Mesenteric fat pad (tissue), 1 donor: Measurements from ENCODE around the gene TBXAS1. TPM values are rescaled to one million over a fixed set of nuclear protein-coding genes. Genes with fewer than 3 reads are reported as not detected.

ENCODE experiments used
- DNase-seq: peaks from one replicate; pipeline ENCODE4 v3.0.0-alpha.2; 2020; ENCODE audit warnings: low spot score
- total RNA-seq: library from RNA; stranded (reverse); fragmentation: NEBNext Ultra II Directional; extraction: Animal tissue kit (Norgen Biotek cat#: 25700); gene quantifications from one replicate; pipeline ENCODE4 v1.2.1, GENCODE V29; 2021
- donor health status: DM: yes; HTN: yes; CAD: no.

Gene TBXAS1
- total RNA-seq, 1 donor from 2014 or later: 35.2 TPM

DNA sequence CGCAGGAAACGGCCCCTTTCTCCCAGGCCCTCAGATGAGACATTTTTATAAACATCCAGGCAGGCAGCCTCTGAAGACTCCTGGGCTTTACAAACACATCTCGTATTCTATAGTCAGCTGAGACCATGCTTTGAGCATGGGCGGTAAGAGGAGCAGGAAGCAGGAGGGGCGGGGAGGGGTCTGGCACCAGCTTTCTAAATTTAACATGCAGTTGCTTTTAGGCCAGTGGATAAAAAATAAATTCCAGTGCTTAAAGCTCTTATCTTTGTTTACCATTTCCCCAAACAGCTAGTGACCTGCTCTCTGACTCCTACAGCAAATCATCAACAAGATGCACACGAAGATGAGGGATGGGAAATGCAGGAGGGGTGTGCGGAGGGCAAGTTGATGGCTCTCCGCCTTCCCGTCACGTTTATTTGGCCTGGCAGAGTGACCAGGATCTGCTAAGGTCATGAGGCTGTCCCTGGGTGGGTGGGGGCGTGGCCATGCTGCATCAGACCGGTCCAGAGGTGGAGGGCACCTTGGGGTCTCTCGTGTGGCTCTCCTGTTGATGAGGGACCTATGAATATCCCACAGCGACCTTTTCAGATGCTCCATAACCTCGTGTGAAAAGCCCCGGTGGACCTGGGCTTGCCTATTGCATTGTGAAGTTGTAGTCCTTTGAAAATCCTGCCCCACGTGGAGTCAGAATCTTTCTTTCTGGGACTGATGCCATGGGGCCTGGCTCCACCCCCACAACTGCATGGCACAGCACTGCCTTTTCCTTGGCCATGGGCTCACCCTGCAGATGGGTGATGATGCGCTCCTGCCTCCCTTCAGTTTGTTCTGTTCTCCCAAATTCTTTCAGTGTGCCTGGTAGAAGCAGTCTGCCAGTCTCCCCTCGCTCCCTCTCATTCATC lies 166.2 kb downstream of the TBXAS1 start:
- DNase-seq: no peak

DNA sequence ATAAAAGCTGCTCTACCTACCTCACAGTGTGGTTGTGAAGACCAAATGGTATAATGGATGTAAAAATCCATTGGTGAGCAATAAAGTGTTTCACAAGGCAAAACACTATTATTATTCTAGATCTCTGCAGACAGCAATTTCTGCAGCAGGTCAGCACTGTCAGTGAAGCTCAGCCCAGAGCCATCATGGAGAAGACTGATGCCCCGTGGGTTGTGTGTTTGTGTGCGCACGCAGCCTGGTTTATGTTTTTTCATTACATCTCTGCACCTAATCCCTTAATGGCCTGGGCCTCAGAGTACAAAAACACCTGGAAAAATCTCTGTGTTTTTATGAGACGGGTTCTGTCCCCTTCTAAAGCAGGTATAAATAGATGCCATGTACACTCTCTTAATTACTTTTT lies 169.5 kb downstream of the TBXAS1 start:
- no peak for DNase-seq

DNA sequence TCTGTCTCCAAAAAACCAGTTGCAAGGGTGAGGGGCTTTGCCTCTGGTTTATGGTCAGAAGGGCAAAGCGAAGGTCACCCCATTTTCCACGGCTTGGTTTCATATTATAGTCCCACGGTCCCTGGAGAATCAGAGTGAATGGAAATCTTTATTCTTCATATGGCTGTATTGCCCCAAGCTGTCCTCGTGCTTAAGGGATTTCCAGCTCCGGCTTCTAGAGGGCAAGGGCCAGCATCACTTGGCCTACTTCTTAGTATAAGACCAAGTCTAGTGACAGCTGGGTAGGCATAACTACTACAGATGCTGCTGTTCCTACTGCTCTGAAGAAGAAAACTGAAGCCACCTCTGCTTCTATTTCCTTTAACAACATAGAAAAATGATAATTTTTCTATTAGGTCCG lies 170.5 kb downstream of the TBXAS1 start:
- no peak for DNase-seq

DNA sequence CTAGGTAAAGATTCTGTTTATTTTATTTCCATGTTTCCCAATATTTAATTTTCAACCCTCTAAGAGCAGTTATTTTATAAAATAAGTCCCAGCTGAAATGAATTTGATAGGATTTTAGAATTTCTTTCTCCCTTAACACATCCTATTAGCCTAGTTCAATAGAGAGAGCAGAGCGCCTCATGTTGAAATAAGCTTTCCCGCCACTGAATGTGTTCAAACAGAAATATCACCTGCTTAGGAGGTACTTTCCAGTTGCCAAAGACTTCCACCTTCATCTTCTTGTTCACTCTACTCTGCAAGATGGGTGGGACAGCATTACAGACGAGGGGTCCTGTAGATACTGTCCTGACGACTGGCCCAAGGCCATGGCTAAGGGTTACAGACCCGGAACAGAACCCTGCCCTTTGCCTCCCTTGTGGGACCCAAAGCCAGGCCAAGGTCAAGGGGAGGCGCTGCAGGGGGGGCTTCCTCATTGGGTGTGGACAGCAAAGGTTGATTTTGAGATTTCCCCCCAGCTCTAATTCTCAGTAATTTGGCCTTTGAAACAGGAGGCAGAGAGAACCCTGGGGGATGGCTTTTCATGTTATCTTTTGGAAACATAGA lies 171.7 kb downstream of the TBXAS1 start:
- DNase-seq: no peak

DNA sequence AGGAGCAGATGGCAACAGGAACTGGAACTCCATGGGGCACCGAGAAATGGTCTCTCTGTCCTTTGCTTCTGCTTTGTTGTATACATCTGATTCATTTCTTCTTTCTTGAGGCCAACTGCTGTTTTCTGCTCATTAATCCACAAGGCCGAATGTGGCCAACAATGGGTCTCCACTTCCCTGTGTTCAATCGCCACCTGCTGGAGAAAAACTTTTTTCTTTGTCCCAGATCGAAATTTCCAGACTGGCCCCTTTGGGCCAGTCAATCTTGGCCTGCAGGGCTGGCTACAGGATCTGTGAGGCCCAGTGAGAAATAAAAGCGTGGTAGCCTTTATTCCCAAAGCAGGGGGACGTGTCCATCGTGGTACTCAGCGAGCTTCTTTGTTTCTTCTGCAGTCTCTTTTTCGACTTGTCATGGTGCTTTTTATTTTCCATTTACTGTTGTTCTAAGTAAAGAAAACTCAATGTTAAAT lies 174.9 kb downstream of the TBXAS1 start:
- DNase-seq: no peak

DNA sequence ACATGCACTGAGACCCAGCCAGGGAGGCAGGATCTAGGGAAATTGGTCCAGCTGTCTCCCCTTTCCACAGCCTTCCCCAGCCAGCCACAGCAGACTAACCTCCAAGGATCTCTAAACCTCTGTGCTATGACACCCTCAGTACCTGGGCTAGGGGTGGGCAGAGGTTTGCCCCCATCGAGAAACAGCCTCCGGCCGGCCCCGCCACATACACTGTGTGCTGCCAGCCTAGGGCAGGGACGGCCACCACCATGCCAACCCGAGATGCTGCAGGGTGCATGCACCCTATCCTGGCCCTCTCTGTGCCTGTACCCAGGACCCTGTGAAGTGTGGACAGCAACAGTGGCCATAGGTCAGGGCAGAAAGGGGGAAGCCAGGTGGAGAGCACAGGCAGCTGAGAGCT lies 175.6 kb downstream of the TBXAS1 start:
- DNase-seq: no peak

DNA sequence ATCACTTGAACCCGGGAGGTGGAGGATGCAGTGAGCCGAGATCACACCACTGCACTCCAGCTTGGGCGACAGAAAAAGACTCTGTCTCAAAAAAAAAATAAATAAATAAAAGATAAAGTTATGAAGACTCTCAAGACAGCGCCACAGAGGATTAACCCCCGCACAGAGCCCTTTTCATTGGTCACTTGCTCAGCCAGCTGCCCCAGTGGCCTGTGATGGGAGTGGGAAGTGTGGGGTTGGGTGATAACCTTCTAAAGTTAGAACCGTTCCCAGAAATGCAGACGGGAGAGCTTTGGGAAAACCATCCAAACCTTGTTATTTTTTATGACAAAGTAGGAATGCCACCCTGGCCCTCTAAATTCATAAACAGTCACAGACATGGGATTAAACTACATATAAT lies 176.3 kb downstream of the TBXAS1 start:
- DNase-seq: no peak

DNA sequence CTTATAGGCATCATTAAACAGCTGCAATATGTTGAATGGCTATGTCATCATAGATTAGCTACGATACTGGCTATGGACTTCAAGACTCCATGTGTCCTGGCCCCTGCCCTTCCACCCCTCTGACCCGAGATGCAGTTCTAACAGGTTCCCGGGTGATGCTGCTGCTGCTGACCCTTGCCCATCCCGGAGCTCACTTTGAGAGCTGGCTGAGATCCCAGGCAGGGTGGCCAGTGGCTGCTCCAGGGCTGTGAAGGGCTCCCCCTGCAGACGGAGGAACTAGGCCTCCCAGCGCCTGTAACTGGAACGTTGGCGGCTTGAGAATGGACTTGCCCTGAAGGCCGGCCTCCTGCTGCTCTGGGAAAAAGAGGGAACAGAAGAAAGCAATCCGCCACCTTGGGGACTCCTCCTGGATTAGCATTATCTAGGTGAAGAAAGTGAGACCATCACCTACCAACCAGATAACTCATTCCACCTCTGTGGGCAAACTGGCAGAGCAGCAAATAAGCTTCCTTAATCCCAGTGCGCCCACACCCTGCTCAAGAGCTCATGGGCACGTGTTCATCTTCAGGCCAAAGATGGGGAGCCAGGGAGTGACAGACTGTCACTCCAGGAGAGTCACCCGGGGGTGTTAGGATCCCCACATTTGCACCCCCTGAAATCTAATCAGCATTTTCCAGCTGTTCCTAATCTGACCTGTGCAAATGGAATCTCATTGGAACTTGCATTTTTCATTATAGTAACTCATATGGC lies 176.9 kb downstream of the TBXAS1 start:
- DNase-seq: no peak

DNA sequence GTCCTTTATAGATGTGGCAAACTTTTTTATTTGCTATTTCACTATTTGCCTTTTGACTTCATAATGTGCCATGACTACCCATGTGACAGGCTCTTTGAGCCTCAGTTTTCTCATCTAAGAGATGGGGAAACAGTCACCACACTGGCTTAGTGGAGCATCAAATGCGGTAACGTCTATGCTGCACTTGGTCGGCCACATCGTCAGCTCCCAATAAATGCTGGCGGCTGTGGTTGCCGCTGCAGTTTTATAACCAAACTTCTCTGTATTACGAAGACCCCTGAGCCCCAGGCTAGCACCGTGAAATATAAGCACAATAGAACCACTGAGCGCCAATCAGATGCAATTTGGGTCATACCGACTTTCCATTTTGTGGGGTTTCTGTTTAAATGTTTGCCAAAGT lies 177.5 kb downstream of the TBXAS1 start:
- no peak for DNase-seq

DNA sequence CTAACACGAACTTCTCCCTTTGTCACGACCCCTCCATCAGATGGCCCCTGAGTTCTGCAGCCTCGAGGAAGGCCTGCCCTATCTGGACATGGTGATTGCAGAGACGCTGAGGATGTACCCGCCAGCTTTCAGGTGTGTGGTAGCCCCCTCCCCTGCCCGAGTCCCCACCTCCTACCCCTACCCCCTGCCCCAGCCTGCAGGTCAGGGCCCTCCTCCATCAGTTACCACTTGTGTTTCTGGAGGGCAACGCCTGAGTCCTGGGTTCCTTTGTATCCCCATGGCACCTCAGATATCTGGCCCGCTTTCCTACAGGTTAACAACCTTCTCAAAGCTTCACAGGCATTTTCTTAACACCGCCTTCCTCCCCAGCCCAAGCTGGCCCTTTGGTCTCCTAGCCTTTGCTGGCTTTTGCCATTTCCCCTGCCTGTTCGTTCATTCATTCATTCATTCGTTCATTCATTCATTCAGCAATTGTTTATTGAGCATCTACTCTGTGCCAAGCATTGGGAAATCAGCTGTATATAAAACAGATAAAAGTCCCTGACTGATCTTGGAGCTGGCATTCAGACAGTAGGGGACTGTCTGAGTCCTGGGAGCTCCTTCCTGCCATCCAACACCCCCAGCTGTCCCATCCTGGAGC lies 178.1 kb downstream of the TBXAS1 start:
- no peak for DNase-seq

DNA sequence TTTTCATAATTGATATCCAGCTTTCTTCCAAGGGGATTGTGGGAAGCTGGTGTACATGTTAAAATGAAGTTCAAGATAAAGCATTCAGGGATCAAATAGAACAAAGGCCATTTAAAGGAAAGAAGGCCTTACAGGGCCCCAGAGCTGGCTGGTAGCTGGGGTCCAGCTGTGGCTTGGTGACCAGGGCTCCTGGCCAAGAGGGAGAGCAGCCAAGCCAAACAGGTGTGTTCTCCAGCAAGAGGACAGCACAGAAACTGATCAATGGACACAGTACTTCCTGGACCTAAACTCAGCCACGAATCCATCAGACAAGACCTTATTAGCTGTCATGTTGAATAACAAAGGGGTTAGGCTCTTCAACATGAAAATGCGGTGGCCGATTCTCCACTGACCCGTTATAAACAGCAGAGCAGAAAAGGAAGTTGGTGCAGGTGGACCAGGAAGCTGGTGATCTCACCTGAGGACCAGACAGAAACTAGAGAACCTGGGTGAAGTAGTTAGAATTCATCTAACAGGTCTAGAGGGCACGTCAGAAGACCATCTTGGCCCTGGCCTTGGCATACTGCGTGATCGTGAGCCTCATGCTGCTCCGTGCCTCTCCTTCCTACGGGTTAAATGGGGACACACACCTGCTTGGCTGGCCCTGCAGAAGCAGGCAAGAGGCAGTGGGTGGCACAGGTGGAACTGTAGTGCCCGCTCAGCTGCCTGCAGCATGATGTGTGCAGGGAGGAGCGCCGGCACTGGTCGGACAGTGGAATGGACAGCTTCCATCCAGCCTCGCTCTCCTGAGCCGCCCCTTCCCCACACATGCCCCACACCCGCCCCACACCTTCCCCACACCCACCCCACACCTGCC lies 179.9 kb downstream of the TBXAS1 start:
- DNase-seq: no peak

DNA sequence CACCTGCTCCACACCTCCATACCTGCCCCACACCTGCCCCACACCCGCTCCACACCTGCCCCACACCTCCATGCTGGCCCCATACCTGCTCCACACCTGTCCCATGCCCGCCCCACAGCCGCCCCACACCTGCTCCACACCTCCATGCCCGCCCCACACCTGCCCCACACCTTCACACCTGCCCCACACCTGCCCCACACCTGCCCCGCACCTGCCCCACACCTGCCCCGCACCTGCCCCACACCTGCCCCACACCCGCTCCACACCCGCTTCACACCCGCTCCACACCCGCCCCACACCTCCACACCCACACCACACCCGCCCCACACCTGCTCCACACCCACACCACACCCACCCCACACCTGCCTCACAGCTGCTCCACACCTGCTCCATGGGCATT lies 180.7 kb downstream of the TBXAS1 start:
- DNase-seq: no peak

DNA sequence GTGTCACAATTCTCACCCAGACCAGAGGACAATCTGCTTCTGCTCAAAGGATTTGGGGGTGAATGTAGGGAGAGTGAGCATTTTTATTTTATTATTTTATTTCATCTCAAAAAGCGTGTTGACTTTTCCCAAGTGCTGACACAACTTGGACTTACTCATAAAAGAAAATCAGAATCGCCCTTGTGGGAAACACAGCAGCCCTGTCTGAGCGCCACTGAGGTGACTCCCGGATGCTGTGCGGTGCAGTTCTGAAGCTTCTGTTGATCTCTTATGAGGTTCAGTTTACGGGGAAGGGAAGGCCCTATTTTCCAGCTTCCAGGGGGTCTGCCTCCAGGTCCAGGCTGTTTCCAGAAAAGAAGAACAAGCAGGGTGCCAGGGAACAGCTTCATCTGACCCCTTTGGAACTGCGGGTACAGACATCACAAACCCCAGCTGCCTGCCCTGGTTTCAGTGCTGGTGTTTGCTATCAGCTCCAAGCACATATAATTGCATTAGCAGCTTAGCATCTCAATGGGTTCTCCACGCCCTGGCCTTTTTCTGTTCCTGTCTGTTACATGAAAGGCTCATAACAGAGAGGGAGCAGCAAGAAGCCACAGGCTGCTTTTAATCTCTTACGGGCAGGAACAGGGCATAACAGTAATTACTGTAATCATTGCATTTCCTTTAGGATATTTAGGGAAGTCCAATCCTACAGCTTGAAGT lies 181.3 kb downstream of the TBXAS1 start:
- DNase-seq: no peak

DNA sequence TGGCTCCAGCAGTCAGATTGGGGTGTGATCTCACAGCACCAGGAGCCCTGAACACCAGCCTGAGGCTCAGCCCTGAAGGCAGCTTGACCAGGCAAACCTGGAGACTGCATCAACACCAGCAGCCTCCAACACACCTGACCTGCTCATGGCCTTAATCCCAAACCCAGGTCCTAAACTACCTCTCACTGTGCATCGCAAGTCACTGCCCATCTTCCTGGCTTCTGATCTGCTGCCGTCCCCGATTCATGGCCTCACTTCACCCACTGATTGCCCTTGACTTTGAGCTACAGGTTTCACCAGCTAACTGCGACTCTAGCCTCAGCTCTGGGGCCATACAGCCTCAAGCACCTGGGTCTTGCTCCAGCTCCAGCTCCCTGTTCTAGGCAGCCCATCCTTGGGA lies 184.6 kb downstream of the TBXAS1 start:
- DNase-seq: peak; percentile 43

DNA sequence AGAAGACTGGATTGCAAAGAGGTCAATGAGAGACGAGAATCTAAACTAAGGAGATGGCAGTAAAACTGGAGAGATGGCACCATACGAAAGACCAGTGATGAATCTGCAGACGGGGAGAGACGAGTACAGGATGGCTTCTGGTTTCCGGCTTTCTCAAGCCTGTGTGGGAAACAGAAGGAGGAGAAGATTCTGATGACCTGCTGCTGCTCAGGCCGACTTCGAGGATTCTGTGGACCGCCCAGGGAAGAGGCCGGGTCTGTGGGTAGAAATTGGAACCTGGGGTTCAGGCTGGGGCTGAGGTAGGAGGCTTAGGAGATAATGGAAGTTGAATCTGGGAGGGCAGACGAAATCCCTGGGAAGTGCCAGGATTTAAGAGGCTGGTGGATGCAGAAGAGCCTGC lies 185.1 kb downstream of the TBXAS1 start:
- DNase-seq: no peak

DNA sequence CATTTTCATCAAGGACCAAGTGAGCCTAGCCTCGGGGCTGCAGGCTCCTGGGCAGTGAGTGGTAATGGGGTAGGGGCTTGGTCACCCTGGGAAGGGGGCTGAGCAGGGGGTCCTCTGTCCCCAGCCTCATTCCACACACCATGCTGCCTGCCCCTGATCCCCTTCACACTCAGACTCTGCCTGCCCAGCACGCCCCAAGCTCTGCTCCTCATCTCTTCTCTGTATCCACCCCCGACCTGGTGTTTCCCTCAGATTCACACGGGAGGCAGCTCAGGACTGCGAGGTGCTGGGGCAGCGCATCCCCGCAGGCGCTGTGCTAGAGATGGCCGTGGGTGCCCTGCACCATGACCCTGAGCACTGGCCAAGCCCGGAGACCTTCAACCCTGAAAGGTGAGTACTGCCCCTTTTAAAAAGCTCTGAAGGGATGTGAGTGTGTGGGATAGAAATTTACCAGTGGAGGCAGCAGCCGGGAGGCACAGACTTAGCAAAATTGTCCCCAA lies 186.5 kb downstream of the TBXAS1 start:
- DNase-seq: peak; percentile 60

DNA sequence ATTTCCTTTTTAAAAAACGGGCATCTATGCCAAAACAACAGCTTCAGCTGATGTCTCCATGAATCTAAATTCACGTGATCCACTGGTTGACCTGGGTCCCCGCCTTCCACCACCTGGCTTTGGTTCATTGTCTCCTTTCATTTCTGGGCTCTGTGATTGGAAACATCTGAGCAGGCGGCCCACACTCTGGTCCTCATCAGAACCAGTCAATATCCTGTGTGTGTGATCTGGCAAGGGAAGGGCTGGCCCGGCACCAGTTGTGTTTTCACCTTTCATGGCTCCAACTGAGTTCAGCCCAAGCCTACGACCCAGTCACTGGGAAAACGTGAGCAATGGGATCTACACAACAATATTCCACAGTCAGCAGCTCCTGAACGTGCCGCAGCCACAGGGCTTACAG lies 187.5 kb downstream of the TBXAS1 start:
- peak; percentile 53 for DNase-seq

DNA sequence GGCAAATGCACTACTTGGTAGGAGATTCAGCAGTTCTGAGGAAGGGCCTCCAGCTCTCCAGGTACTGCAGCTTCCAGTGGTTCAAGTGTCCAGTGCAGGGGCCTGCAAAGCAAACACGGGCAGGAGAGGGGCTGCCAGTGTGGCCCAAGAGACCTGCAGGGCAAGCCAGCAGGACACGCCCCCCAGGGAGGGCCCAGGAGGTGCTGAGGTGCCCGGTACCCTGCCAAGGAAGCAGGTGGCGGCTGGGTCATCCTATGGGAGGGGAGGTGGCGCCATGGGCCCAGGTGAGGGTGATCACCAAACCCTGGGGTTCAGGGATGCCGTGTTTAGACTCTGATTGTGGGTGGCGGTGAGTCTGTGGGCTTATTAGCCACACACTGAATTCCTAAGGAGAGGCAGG lies 188.0 kb downstream of the TBXAS1 start:
- DNase-seq: peak; percentile 85

DNA sequence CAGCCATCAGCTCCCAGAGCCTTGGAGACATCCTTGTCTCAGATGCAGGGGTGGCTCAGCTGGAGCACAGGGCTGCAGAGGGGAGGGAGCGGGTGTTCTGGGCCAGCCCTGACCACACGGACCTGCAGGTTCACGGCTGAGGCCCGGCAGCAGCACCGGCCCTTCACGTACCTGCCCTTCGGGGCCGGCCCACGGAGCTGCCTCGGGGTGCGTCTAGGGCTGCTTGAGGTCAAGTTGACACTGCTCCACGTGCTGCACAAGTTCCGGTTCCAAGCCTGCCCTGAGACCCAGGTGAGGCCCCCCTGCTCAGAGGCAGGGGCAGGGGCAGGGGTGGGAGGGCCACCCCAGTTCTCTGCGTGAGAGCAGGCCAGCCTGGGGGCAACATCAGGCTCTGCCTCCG lies 188.5 kb downstream of the TBXAS1 start:
- peak; percentile 86 for DNase-seq
